Left lung (tissue), 10 donors: ENCODE measurements around the gene DNAH8. TPM values are rescaled to one million over a fixed set of nuclear protein-coding genes. Genes with fewer than 3 reads are reported as not detected.
"Not testable (repeated sequence)": the region's sequence is repeated elsewhere in the genome, so short reads cannot be mapped to it uniquely, and the experiment has no call there.

Experiments
- ATAC-seq: fragments of 200-7000 bp; cut with Tn5 transposase; one replicate; pipeline ENCODE4 v1.9.1; 2020; ENCODE audit warnings: moderate library complexity
- DNase-seq, 4 donors: peaks; one replicate each; pipeline ENCODE4 v3.0.0-alpha.2; 2013 to 2020
- H3K27ac ChIP-seq, 2 donors: fragments of 200-600 bp; sonication (generic) in 1 of 2; one replicate each; pipeline versions ENCODE4 v1.5.0 to v1.8.0; 2020 to 2021
- H3K27me3 ChIP-seq, 2 donors: fragments of 200-600 bp; sonication (generic) in 1 of 2; one replicate each; pipeline versions ENCODE4 v1.5.0 to v1.8.0; 2020 to 2021
- H3K36me3 ChIP-seq, 2 donors: fragments of 200-600 bp; sonication (generic) in 1 of 2; one replicate each; pipeline versions ENCODE4 v1.5.0 to v1.8.0; 2020 to 2021
- H3K4me1 ChIP-seq, 2 donors: fragments of 200-600 bp; one replicate each; pipeline ENCODE4 v1.8.0; 2021
- H3K4me3 ChIP-seq, 2 donors: fragments of 200-600 bp; sonication (generic) in 1 of 2; one replicate each; pipeline versions ENCODE4 v1.5.0 to v1.8.0; 2020 to 2021; ENCODE audit warnings: mild to moderate bottlenecking in 1 of 2
- H3K9me3 ChIP-seq, 2 donors: fragments of 200-600 bp; sonication (generic) in 1 of 2; one replicate each; pipeline versions ENCODE4 v1.5.0 to v1.8.0; 2020 to 2021
- CTCF ChIP-seq, 2 donors: fragments of 200-600 bp; sonication (generic) in 1 of 2; IDR thresholded peaks; one replicate each; pipeline versions ENCODE4 v1.5.0 to v1.8.0; 2021; ENCODE audit warnings: antibody characterized with exemption in 2 of 2
- intact Hi-C, 2 donors: fragments of 100-400 bp; cut with DNase I; formaldehyde crosslinking; loops; one replicate each; pipeline versions ENCODE4 v1.11.2 to v1.14.2; 2022
- polyA plus RNA-seq, 6 donors: library from polyadenylated mRNA; unstranded; fragments of 120-200 nt; gene quantifications; one replicate each; pipeline ENCODE4 v1.2.1, GENCODE V29; 2013; ENCODE audit not compliant: insufficient read length in 6 of 6
- total RNA-seq, 2 donors: library from RNA; stranded (reverse); fragmentation: NEBNext Ultra II Directional; extraction: Animal tissue kit (Norgen Biotek cat#: 25700); gene quantifications; one replicate each; pipeline ENCODE4 v1.2.1, GENCODE V29; 2021
- donor health status: DM: no; HTN: yes; CAD: no.
- donor health status: DM: no; HTN: no; CAD: no.

Gene DNAH8
- total and polyA plus RNA-seq, 8 donors, result 0.03 to 0.34 (median 0.08) TPM

GRCh38 chr6:38794682-38795081 lies 79.6 kb downstream of the DNAH8 start:
- Histone ChIP-seq H3K36me3 (no peaks in the 10 kb centered on the region), H3K27ac (no peak overlapping the region), H3K4me1 (no peaks in the 10 kb centered on the region), H3K9me3 (no peaks in the 10 kb centered on the region), H3K4me3 (no peak overlapping the region), H3K27me3 (no peaks in the 10 kb centered on the region)
- DNase-seq, result no peak
- TF ChIP-seq CTCF (IDR thresholded peaks at IDR 0.05), result no peak
- no peak for ATAC-seq
- intact Hi-C loops, result no loop called here

GRCh38 chr6:38796006-38796405 lies 80.9 kb downstream of the DNAH8 start:
- intact Hi-C loops, result no loop called here
- ATAC-seq (no peak), DNase-seq (no peak)
- Histone ChIP-seq H3K27ac (no peak overlapping the region), H3K9me3 (no peaks in the 10 kb centered on the region), H3K27me3 (peaks cover 0 to 6% of the 10 kb centered on the region in 2 donors), H3K36me3 (no peaks in the 10 kb centered on the region), H3K4me3 (no peak overlapping the region), H3K4me1 (no peaks in the 10 kb centered on the region)
- no peak for TF ChIP-seq CTCF (IDR thresholded peaks at IDR 0.05)

- DNase-seq, intact Hi-C loops, H3K27ac ChIP-seq: not testable (repeated sequence)
Observed at GRCh38 chr6:38796437-38796836, 81.3 kb downstream of the DNAH8 start.

GRCh38 chr6:38796850-38797249 lies 81.7 kb downstream of the DNAH8 start:
- H3K4me1 ChIP-seq, result no peaks in the 10 kb centered on the region
- H3K27me3 ChIP-seq, result peaks cover 0 to 6% of the 10 kb centered on the region in 2 donors
- no peak overlapping the region for H3K27ac ChIP-seq
- H3K36me3 ChIP-seq, result no peaks in the 10 kb centered on the region
- no peak for DNase-seq
- H3K9me3 ChIP-seq, result no peaks in the 10 kb centered on the region
- intact Hi-C loops, result no loop called here
- no peak for TF ChIP-seq CTCF (IDR thresholded peaks at IDR 0.05)
- no peak overlapping the region for H3K4me3 ChIP-seq
- no peak for ATAC-seq

More at GRCh38 chr6:38796437-38796836, 81.3 kb downstream of the DNAH8 start:
- not testable (repeated sequence) for H3K9me3 ChIP-seq, H3K4me1 ChIP-seq, H3K27me3 ChIP-seq, H3K4me3 ChIP-seq, H3K36me3 ChIP-seq, ATAC-seq

- TF ChIP-seq CTCF (IDR thresholded peaks at IDR 0.05), result no peak
- H3K36me3 ChIP-seq, result no peaks in the 10 kb centered on the region
- intact Hi-C loops, result no loop called here
- no peaks in the 10 kb centered on the region for H3K4me1 ChIP-seq
- no peak for ATAC-seq
- peaks cover 0 to 6% of the 10 kb centered on the region in 2 donors for H3K27me3 ChIP-seq
- H3K9me3 ChIP-seq, result no peaks in the 10 kb centered on the region
- no peak overlapping the region for H3K4me3 ChIP-seq
- H3K27ac ChIP-seq, result no peak overlapping the region
- no peak for DNase-seq
Observed at GRCh38 chr6:38797391-38797790, 82.3 kb downstream of the DNAH8 start.

GRCh38 chr6:38799529-38800184 lies 84.5 kb downstream of the DNAH8 start:
- DNase-seq (no peak), ATAC-seq (no peak)
- Histone ChIP-seq H3K4me3 (no peak overlapping the region), H3K9me3 (no peaks in the 10 kb centered on the region), H3K27me3 (peaks cover 0 to 6% of the 10 kb centered on the region in 2 donors), H3K36me3 (no peaks in the 10 kb centered on the region), H3K27ac (no peak overlapping the region), H3K4me1 (no peaks in the 10 kb centered on the region)
- TF ChIP-seq CTCF (IDR thresholded peaks at IDR 0.05), result no peak
- intact Hi-C loops, result no loop called here
